Esophagus muscularis mucosa (tissue), 4 donors: Measurements from ENCODE around the gene CELA3B.
"Not testable (repeated sequence)": the region's sequence is repeated elsewhere in the genome, so short reads cannot be mapped to it uniquely, and the experiment has no call there.

Source experiments
- CTCF ChIP-seq, 3 experiments: fragments of 200-600 bp in 2 of 3; fragments of 450-650 bp in 1 of 3; sonication (generic) in 2 of 3; IDR thresholded peaks; one replicate each; pipeline ENCODE4 v1.5.1; 2017 to 2019; ENCODE audit warnings: antibody characterized with exemption in 3 of 3, mild to moderate bottlenecking in 2 of 3, moderate library complexity in 1 of 3
- EP300 ChIP-seq: sonication (generic); formaldehyde crosslinking; IDR thresholded peaks from one replicate; pipeline ENCODE4 v1.6.1; 2017; ENCODE audit warnings: antibody characterized with exemption
- POLR2AphosphoS5 ChIP-seq, 2 donors: sonication (generic); formaldehyde crosslinking; IDR thresholded peaks; one replicate each; pipeline ENCODE4 v1.6.1; 2017; ENCODE audit warnings: antibody characterized with exemption in 2 of 2

GRCh38 chr1:21980515-21981220 lies 3.8 kb downstream of the CELA3B start:
- not testable (repeated sequence) for TF ChIP-seq CTCF (IDR thresholded peaks at IDR 0.05); POLR2AphosphoS5 (IDR thresholded peaks at IDR 0.05); EP300
